Endodermal cell (in vitro differentiated cells): ENCODE measurements around the gene KLF5. TPM values are rescaled to one million over a fixed set of nuclear protein-coding genes. Genes with fewer than 3 reads are reported as not detected.

Experiments used
- DNase-seq: peaks from one replicate; pipeline ENCODE4 v3.0.0-alpha.2; 2017
- H3K27ac ChIP-seq: 2 replicates; pipeline ENCODE4 v1.5.1; 2013; ENCODE audit warnings: mild to moderate bottlenecking, low read depth, low read length, moderate library complexity
- H3K27me3 ChIP-seq: 2 replicates; pipeline ENCODE4 v1.6.1; 2013; ENCODE audit warnings: mild to moderate bottlenecking, low read length, moderate library complexity; ENCODE audit not compliant: insufficient read depth, control insufficient read depth, poor library complexity, severe bottlenecking
- H3K36me3 ChIP-seq: 2 replicates; pipeline ENCODE4 v1.7.0; 2013; ENCODE audit warnings: mild to moderate bottlenecking, low read length, moderate library complexity; ENCODE audit not compliant: control insufficient read depth, insufficient read depth
- H3K4me1 ChIP-seq: one replicate; pipeline ENCODE4 v1.7.0; 2013; ENCODE audit warnings: low read length; ENCODE audit not compliant: control insufficient read depth, insufficient read depth
- H3K4me3 ChIP-seq: 2 replicates; pipeline ENCODE4 v1.5.1; 2013; ENCODE audit warnings: mild to moderate bottlenecking, low read length, moderate library complexity
- H3K9ac ChIP-seq: 2 replicates; pipeline ENCODE4 v1.6.1; 2013; ENCODE audit warnings: mild to moderate bottlenecking, low read length, moderate library complexity; ENCODE audit not compliant: poor library complexity, severe bottlenecking; ENCODE audit errors: extremely low read depth
- H3K9me3 ChIP-seq: 2 replicates; pipeline ENCODE4 v1.6.1; 2013; ENCODE audit warnings: mild to moderate bottlenecking, low read length, moderate library complexity; ENCODE audit not compliant: control insufficient read depth
- H3K27ac Mint-ChIP-seq: 2 replicates; pipeline ENCODE4 v1.8.0; 2020; ENCODE audit warnings: mixed read lengths
- H3K27me3 Mint-ChIP-seq: 2 replicates; pipeline ENCODE4 v1.8.0; 2021; ENCODE audit warnings: mild to moderate bottlenecking, mixed read lengths; ENCODE audit not compliant: insufficient read depth
- H3K36me3 Mint-ChIP-seq: 2 replicates; pipeline ENCODE4 v1.8.0; 2020; ENCODE audit warnings: low read depth, mixed read lengths
- H3K4me1 Mint-ChIP-seq: 2 replicates; pipeline ENCODE4 v1.8.0; 2020; ENCODE audit warnings: mixed read lengths
- H3K4me3 Mint-ChIP-seq: 2 replicates; pipeline ENCODE4 v1.8.0; 2020; ENCODE audit warnings: mild to moderate bottlenecking, moderate library complexity, mixed read lengths
- H3K9me3 Mint-ChIP-seq: 2 replicates; pipeline ENCODE4 v1.8.0; 2020; ENCODE audit warnings: mild to moderate bottlenecking, mixed read lengths
- WGBS, 2 experiments: methylation state at CpG; one replicate each; pipeline versions ENCODE4 v1.1.5 to v1.1.7; 2013; ENCODE audit warnings: missing lambda C conversion rate in 2 of 2, mixed read lengths in 1 of 2; ENCODE audit not compliant: insufficient coverage in 1 of 2, insufficient read length in 1 of 2; 5-methylcytosine and 5-hydroxymethylcytosine counted together
- total RNA-seq, 2 donors: library from RNA; stranded (reverse); fragmentation: NEBNext Ultra II Directional in 1 of 2; extraction: Animal tissue kit (Norgen Biotek cat#: 25700) in 1 of 2; gene quantifications; 2 replicates in 1 of 2; 3 replicates in 1 of 2; pipeline ENCODE4 v1.2.1, GENCODE V29; 2021
- TF ChIP-seq, protein P1 (sequence below): fragments of 200-600 bp; sonication (generic); conservative IDR thresholded peaks from 2 replicates; pipeline ENCODE4 v1.5.0; 2021; ENCODE audit warnings: antibody characterized with exemption, mild to moderate bottlenecking

KLF5 gene
- total RNA-seq, 2 donors from 2014 or later: 39.6 to 41.1 TPM

DNA sequence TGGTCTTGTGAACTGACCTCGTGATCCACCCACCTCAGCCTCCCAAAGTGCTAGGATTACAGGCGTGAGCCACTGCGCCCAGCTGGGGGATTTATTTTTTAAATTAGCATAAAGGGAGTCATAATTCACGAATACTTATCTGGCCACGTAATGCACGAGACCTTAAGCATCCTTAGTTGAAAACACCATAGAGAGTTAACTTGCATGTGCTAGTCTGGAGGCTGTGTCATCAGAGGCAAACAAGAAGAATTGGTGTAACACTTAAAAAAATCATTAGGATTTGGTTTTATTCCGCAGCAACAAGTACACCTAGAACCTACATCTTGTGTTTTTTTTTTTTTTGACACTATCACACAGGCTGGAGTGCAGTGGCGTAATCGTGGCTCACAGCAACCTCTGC is 19.1 kb downstream of the KLF5 start:
- no peak overlapping the region for H3K27ac ChIP-seq
- Mint-ChIP-seq H3K4me3 (no peak overlapping the region), H3K9me3 (peaks cover 1% of the 10 kb centered on the region), H3K27ac (no peak overlapping the region), H3K4me1 (peaks cover 30% of the 10 kb centered on the region), H3K36me3 (peaks cover 21% of the 10 kb centered on the region), H3K27me3 (no peaks in the 10 kb centered on the region)
- TF ChIP-seq, protein P1, sequence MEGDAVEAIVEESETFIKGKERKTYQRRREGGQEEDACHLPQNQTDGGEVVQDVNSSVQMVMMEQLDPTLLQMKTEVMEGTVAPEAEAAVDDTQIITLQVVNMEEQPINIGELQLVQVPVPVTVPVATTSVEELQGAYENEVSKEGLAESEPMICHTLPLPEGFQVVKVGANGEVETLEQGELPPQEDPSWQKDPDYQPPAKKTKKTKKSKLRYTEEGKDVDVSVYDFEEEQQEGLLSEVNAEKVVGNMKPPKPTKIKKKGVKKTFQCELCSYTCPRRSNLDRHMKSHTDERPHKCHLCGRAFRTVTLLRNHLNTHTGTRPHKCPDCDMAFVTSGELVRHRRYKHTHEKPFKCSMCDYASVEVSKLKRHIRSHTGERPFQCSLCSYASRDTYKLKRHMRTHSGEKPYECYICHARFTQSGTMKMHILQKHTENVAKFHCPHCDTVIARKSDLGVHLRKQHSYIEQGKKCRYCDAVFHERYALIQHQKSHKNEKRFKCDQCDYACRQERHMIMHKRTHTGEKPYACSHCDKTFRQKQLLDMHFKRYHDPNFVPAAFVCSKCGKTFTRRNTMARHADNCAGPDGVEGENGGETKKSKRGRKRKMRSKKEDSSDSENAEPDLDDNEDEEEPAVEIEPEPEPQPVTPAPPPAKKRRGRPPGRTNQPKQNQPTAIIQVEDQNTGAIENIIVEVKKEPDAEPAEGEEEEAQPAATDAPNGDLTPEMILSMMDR: no peak
- H3K36me3 ChIP-seq: peaks cover 48% of the 10 kb centered on the region
- peaks cover 4% of the 10 kb centered on the region for H3K4me1 ChIP-seq
- 96 to 100% methylated on average over 7 to 9 of the region's 9 CpGs for WGBS, 2 experiments
- no peak for DNase-seq
- no peak overlapping the region for H3K4me3 ChIP-seq
- H3K9ac ChIP-seq: no peak overlapping the region
- no peaks in the 10 kb centered on the region for H3K27me3 ChIP-seq
- H3K9me3 ChIP-seq: no peaks in the 10 kb centered on the region

DNA sequence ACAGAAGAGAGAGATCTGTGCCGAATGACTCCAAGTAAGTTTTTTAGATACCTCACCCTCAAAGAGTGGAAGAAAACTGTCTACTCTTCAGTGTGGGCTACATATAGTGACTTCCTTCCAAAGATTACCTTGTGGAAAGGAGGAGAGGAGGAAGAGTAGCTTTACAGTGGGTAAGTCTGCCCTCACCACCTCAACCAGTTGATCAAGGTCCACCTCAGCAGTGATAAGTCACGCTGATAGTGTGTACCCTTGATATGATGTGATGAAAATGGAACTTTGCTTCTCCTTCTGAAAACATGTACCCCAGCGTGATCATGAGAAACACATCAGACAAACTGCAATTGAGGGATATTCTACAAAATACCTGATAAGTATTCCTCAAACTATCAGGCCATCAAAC is 20.6 kb downstream of the KLF5 start:
- Histone ChIP-seq H3K4me1 (peaks cover 4% of the 10 kb centered on the region), H3K4me3 (no peak overlapping the region), H3K27me3 (no peaks in the 10 kb centered on the region), H3K9ac (no peak overlapping the region), H3K27ac (no peak overlapping the region), H3K36me3 (peaks cover 34% of the 10 kb centered on the region), H3K9me3 (no peaks in the 10 kb centered on the region)
- H3K4me3 Mint-ChIP-seq: no peak overlapping the region
- H3K27ac Mint-ChIP-seq: no peak overlapping the region
- 86% methylated on average over 3 of the region's 3 CpGs; no CpG with 5 or more reads in 1 of the 2 experiments for WGBS, 2 experiments
- no peaks in the 10 kb centered on the region for H3K27me3 Mint-ChIP-seq
- H3K36me3 Mint-ChIP-seq: peaks cover 21% of the 10 kb centered on the region
- H3K4me1 Mint-ChIP-seq: peaks cover 22% of the 10 kb centered on the region
- peaks cover 1% of the 10 kb centered on the region for H3K9me3 Mint-ChIP-seq
- DNase-seq: no peak
- TF ChIP-seq, protein P1: no peak

DNA sequence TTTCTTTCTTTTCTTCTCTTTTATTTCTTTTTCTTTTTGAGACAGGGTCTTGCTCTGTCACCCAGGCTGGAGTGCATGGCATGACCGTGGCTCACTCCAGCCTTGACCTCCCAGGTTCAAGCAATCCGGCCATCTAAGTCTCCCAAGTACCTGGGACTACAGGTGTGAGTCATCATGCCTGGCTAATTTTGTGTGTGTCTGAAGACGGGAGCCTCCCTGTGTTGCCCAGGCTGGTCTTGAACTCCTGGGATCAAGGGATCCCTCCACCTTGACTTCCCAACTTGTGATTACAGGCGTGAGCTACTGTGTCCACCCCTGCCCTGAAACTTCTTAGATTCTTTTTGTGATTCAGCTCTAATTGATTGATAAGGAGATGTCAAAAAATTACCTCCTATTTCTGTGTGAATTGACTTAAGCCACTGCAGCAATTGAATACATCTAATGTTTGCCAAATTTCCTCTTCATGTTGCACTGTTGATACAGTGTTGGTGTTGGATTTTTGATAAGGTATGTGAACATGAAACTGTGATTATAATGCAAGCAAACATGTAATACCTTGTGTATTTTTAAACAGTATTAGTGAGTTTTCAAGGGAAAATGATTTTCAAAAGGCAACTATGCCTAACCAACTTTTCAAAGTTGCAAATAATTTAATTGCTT is 22.6 kb downstream of the KLF5 start:
- peaks cover 7% of the 10 kb centered on the region for H3K9me3 Mint-ChIP-seq
- Histone ChIP-seq H3K4me1 (no peaks in the 10 kb centered on the region), H3K9ac (no peak overlapping the region), H3K9me3 (no peaks in the 10 kb centered on the region), H3K4me3 (no peak overlapping the region), H3K36me3 (peaks cover 14% of the 10 kb centered on the region), H3K27me3 (no peaks in the 10 kb centered on the region), H3K27ac (no peak overlapping the region)
- no peaks in the 10 kb centered on the region for H3K27me3 Mint-ChIP-seq
- H3K36me3 Mint-ChIP-seq: peaks cover 12% of the 10 kb centered on the region
- H3K4me1 Mint-ChIP-seq: peaks cover 5% of the 10 kb centered on the region
- no peak overlapping the region for H3K27ac Mint-ChIP-seq
- DNase-seq: no peak
- 67 to 87% methylated on average over 3 to 4 of the region's 4 CpGs for WGBS, 2 experiments
- H3K4me3 Mint-ChIP-seq: no peak overlapping the region
- TF ChIP-seq, protein P1: no peak
